ENCODE results near the gene DNAI7.

DNAI7 gene

DNA sequence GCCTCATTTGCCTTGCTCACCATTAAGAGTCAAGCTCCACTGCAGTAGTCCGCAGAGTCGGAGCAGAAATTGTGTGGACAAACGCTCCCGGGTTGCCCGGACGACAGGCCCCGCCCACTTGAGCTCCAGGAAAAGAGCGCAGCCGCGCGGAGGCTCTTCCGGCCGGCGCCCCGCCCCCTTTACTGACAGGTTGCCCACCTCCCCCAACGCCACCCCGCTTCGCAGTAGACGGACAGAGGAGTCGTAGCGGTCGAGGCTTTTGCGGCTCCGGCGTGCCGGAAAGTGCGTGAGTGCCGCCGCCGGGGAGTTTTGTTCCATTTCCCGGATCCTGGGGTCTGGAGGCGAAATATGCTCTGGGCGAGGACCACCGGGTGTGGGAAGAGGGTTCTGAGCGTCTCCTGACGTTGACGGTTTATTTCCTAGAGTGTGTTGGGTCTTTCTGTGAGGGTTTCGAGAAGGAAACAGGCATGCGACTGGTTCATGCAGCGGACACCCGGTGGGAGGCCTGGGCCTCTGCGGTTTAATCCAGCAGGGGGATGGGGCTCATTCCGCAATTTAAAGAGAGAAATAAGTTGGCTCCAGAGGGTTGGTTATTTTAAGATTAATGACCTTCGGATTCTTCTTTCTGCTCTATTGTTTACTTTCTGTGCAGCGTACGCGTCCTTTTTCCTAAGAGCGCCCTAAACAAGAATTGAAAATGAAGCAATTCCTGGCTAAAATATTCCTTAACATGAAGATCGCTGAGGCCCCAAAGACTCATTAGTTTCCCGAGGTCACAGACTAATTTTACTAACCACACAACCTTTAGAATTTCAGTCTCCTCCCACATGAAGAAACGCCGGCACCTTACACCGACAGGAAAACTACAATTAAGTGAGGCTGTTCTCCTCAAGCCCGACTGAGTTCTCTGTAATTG lies at the start of gene DNAI7, which contains the start of gene ETFRF1:
Gene DNAI7 (minus strand): TSS at position 105 of the 916 bp plus-strand sequence. CDS start 82 bp downstream, at position 23.
Gene ETFRF1 (plus strand): TSS at position 182 of the 916 bp plus-strand sequence. CDS start 8,720 bp downstream, outside the sequence.
- DNase-seq: peak; percentile 89

DNA sequence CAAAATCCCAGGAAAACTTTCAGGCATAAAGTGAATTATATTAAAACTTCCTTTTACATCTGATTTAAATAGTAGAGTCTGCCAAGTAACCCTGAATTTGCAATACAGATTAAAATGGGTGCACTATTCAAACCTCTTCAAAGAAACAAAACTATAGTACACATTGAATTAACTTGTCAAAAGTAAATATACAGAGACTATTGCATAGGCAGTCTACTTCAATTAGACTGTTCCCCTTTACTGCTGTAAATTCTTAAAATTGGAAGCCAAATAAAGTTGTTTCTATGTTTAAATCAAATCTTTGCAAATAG lies 48.7 kb upstream of the DNAI7 start:
- DNase-seq: no peak

DNA sequence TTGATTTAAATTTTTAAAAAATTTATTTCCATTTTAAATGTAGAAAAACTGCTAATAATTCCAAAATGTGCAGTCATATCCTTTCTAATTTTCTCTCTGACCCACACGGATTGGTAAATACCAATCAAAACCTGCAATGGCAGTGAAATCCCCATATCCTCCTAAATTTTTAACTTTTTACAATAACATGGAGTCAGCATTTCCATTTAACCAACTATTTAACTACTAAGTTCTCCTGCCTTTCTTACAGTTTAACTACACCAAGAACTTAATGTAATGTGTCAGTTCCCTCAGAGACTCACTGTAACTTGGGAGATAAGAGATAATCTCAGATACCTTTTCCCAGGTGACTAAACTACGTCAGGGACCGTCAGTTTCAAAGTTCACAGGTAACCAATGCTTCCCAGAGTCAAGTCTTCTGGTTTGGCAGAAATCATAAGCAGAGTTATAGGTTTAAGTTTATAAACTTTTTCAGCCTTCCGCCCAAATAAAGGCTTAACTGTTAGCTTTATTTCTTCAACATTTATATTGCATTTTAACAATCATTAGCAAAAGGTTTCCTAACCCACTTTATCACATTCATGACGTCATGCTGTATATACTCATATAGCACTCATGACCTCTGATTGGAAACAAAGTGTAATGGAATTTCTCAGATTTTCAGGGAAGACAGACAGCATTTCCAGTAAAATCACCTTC lies 48.2 kb upstream of the DNAI7 start:
- no peak for DNase-seq

DNA sequence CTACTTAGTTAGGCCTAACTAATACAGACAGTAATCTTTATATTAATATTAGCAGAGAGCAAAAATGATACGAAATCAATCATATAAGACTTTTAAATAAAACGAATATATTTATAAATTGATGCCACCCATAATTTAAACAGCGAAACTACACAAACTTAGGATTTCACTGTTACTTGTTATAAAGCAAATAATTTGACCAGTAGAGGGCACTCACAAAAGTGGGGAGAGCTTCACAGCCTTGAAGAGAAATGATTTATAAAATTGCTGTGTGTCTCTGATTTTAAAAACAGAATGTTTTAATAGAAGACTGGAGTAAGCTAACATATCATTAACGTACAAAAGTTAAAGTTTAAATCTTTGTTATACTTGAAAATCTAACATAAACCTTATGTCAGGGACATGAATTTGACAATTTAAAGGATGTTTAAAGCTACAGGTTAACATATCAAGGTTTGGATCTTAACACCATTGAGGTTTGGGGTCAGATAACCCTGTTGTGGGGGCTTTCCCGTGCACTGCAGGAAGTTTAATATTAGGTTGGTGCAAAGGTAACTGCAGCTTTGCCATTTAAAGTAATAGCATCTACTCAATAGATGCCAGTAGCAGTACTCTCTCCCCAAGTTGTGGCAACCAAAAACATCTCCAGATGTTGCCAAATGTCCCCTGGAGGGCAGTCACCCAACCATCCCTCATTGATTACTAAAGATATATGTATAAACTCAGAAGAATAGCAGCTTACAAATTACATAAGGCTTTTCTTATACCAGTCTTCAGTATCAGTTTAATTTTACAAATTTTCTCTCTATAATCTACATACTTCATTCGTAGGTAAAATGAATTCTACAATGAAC lies 46.4 kb upstream of the DNAI7 start:
- DNase-seq: no peak

DNA sequence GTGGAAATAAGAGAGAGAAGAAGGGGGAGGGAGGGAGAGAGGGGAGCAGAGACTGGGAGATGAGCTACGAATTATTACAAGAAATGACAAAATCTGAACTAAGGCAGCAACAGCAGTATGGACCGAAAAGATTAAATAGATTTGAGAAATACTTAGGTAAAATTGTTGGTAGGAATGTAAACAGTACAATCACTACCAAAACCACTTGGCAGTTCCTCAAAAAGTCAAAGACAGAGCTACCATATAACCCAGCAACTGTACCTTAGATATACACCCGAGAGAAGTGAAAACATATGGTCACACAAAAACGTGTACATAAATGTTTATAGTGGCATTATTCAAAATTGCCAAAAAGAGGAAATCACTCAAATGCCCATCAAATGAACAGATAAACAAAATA lies 41.7 kb upstream of the DNAI7 start:
- no peak for DNase-seq

- DNase-seq: no peak
These were observed 41.2 kb upstream of the DNAI7 start for GRCh38 chr12:25236190-25236589.

DNA sequence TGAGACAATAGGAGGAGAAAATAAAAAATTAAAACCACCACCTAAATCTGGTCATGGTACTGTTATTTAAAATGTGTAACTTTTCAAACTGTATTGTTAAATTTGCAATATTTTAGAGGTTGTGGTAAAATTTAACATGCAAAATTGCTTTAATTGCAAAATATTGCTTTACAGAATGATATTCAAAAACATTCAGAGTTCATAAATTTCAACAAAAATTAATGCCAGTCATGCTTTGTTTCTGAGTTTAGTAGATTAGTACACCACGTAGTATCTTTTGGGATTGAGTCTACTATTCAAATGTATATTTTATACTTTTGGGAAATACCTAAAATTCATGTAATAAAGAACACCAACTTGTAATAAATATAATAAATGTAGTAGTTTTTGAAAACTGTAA lies 18.4 kb upstream of the DNAI7 start:
- no peak for DNase-seq

GRCh38 chr12:25208554-25208953 lies 13.6 kb upstream of the DNAI7 start:
- DNase-seq: no peak

DNA sequence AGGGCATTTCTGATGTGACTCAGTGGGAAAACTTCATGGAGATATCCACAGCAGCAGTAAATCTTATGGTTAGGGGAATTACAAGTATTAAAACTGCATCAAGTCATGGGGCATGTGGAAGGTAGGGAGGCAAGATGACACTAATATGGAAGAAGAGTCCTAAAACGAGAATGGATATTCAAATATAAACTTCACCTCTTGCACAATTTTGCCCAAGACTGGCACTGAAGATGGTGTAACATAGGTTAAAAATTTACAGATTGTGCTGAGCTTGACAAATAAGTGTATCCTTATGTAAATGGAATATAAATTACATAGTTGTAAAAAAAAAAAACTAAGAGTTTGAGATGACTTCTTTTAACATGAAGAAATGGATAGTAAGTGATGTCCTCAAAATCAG lies 12.9 kb upstream of the DNAI7 start:
- no peak for DNase-seq

GRCh38 chr12:25207411-25207810 lies 12.5 kb upstream of the DNAI7 start:
- no peak for DNase-seq

GRCh38 chr12:25202137-25202536 lies 7.2 kb upstream of the DNAI7 start:
- DNase-seq: no peak

DNA sequence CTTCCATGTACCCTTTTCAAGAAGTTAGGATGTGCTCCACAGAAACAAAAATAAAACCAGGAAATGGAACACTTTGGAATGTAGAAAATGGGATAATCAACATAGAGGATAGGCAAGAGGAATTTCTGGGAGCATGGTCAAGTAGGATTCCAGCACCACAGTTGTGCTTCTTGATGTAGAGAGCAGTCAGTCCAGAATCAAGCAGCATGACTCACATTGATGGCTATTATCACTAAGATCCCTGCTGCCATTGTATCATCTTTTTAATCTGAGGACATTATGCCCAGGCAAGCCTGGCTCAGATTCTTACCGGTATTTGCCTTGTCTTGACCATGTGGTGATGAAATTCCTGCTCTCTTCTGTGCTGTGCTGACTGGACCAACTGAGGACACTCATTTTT lies 5.7 kb upstream of the DNAI7 start:
- DNase-seq: no peak

DNA sequence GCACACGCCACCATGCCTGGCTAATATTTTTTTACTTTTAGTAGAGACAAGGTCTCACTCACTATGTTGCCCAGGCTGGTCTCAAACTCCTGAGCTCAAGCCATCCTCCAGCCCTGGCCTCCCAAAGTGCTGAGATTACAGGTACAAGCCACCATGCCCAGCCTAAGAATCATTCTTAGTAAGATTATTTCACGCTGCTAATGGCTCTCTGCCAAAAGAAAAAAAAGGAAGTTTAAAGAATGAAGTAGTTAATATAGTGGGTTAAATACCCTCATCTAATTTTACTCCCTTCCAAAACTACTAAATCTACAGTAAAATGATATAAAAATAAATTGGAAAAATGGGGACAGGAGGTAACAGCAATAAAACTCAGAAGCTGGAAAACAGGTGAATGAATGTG lies 2.6 kb upstream of the DNAI7 start:
- DNase-seq: no peak

GRCh38 chr12:25194722-25195055 lies 271 bp downstream of the DNAI7 start:
- DNase-seq: no peak

GRCh38 chr12:25194214-25194613 lies 746 bp downstream of the DNAI7 start:
- no peak for DNase-seq

- DNase-seq: no peak
These were observed 4.2 kb downstream of the DNAI7 start for GRCh38 chr12:25190793-25191192.

DNA sequence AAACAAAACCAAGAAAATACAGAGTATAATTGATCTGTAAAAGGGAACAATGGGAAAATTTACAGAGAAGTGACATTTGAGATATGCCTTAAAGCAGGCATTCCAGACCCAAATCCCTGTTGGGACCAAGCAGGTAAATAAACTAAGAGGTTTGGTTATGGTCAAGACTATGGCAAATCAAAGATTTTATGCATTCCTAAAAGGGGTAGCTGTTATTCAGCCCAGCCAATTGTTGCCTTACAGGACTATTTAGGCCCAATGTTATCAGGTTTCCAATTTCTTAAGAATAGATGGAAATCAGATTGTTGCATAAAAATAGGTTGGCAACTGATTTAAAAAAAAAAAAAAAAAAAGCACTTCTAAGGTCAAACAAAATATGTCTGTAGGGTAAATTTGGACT lies 5.3 kb downstream of the DNAI7 start:
- no peak for DNase-seq

- no peak for DNase-seq
These were observed 7.2 kb downstream of the DNAI7 start for GRCh38 chr12:25187781-25188180.

DNA sequence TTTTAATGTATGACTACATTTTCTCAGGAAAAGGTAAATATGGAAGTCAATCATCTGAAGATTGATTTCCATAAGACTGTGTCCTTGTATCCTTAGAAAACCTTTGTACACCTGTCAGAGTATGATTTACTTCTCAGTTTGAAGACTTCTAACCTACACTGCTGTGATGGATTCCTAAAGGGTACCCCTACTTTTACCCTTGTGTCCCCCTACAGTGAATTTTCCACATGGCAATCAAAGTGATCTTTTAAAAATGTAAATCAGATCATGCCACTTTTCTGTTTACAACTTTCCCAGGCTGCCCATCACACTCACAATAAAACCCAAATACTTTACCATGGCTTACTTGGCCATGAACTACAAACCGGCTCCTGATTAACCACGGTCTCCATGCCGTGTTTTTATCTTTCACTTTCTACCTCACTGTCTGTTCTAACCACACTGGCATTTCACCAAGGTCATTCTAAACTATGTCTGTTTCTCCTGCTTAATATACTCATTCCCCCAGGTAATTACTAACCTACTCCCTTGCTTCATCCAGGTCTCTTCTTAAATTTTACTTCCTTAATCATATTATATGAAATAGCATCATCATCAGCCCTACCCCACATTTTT lies 8.1 kb downstream of the DNAI7 start:
- DNase-seq: no peak

- DNase-seq: no peak
These were observed 8.7 kb downstream of the DNAI7 start for GRCh38 chr12:25186038-25186787.

DNA sequence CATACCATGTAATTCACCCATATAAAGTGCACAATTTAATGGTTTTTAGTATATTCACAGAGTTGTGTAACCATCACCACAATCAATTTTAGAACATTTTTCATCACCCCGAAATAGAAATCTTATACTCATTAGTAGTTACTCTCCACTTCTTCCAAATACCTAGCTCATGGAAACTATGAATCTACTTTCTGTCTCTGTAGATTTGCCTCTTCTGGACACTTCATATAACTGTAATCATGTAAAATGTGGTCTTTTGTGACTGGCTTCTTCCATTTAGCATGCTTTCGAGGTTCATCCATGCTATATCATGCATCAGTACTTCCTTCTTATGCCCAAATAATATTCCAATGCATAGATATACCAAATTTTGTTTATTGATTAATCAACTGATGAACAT lies 10.8 kb downstream of the DNAI7 start:
- no peak for DNase-seq

DNA sequence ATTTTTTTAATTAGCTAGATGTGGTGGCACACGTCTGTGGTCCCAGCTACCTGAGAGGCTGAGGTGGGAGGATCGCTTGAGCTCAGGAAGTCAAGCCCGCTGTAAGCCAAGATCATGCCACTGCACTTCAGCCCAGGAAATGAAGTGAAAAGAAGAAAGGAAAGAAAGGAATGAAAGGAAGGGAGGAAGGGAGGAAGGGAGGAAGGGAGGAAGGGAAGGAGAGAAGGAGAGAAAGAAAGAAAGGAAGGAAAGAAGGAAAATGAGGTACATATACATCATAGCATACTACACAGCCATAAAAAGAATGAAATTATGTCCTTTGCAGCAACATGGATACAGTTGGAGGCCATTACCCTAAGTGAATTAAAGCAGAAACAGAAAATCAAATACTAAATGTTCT lies 12.2 kb downstream of the DNAI7 start:
- no peak for DNase-seq

Data from activated CD4-positive, alpha-beta T cell treated with anti-CD3 and anti-CD28 coated beads for 1 hour (primary cell).